Bronchial epithelial cell (primary cell): Measurements from ENCODE around the gene GPR32. TPM values are rescaled to one million over a fixed set of nuclear protein-coding genes. Genes with fewer than 3 reads are reported as not detected.
"Not testable (repeated sequence)": the region's sequence is repeated elsewhere in the genome, so short reads cannot be mapped to it uniquely, and the experiment has no call there.

ENCODE experiments used
- DNase-seq: peaks from one replicate; pipeline ENCODE4 v3.0.0-alpha.2; 2010; ENCODE audit warnings: low read depth
- FAIRE-seq: peaks from 2 replicates; lab custom pipeline; 2011; peaks lifted over from hg19 to GRCh38; lab: Jason Lieb, UNC
- H3K27me3 ChIP-seq: 2 replicates; pipeline ENCODE4 v1.5.1; 2011; ENCODE audit warnings: low read length; ENCODE audit not compliant: control insufficient read depth, insufficient read depth
- H3K36me3 ChIP-seq: 2 replicates; pipeline ENCODE4 v1.5.1; 2011; ENCODE audit warnings: low read length; ENCODE audit not compliant: control insufficient read depth, insufficient read depth
- H3K4me3 ChIP-seq: 2 replicates; pipeline ENCODE4 v1.5.1; 2011; ENCODE audit warnings: mild to moderate bottlenecking, low read depth, low read length, control low read depth
- CTCF ChIP-seq: IDR thresholded peaks from 2 replicates; pipeline ENCODE4 v1.5.1; 2011; ENCODE audit warnings: mild to moderate bottlenecking, moderate library complexity, low read length, control low read depth, inconsistent platforms; ENCODE audit not compliant: insufficient read depth, severe bottlenecking
- total RNA-seq: library from RNA; depleted of rRNA; stranded (reverse); fragments of >200 nt; gene quantifications from 2 replicates; pipeline ENCODE4 v1.2.1, GENCODE V29; 2014

The GPR32 gene
- total RNA-seq, 1 donor from 2014 or later, result not detected

DNA sequence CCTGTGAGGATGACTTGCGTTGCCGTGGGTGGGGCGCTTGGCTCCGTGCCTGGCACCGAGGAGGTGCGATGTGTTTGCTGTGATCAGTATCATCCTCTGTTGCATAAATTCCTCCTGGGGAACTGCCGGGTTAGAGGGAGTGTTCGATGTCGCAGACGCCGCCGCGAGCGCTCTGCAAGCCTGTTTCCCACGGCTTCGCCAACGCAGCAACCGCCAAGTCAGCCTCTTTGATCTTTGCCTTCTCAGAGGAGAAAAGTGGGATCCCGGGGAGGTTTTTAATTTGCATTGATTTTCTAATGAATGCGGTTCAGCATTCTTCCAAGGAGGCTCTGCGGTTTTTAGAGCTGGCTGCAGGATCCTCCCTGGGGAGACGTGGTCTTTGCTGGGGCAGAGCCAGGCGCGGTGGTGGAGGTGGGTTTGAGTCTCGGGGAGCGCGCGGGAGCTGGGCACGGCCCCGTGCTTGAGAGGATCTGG lies 7.6 kb downstream of the GPR32 start:
- FAIRE-seq (no peak), DNase-seq (no peak)
- Histone ChIP-seq H3K4me3 (no peak overlapping the region), H3K27me3 (no peaks in the 10 kb centered on the region), H3K36me3 (no peaks in the 10 kb centered on the region)
- TF ChIP-seq CTCF, result no peak

DNA sequence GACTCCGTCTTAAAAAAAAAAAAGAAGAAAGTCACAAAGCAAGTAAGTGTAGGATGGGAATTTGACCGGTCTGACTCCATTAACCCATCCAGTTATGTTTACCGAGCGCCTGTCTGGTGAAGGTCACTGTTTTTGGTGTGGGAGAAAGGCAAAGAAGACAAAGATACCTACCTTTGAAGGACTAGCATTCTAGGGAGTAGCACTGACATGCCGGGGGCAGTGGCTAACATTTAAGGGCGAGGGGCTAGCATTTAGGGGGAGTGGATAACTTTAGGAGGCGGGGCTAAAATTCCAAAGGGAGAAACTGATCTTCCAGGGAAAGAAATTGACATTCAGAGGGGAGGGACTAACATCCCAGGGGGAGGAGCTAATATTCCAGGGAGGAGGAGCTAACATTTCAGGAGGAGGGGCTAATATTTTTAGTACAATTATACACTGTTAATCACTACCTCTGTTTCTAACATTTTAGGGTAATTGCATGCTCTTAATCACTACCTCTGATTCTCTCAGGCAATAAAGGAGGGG lies 8.7 kb downstream of the GPR32 start:
- no peaks in the 10 kb centered on the region for H3K36me3 ChIP-seq
- DNase-seq, result no peak
- no peaks in the 10 kb centered on the region for H3K27me3 ChIP-seq
- FAIRE-seq, result no peak
- H3K4me3 ChIP-seq, result no peak overlapping the region
- TF ChIP-seq CTCF, result no peak

DNA sequence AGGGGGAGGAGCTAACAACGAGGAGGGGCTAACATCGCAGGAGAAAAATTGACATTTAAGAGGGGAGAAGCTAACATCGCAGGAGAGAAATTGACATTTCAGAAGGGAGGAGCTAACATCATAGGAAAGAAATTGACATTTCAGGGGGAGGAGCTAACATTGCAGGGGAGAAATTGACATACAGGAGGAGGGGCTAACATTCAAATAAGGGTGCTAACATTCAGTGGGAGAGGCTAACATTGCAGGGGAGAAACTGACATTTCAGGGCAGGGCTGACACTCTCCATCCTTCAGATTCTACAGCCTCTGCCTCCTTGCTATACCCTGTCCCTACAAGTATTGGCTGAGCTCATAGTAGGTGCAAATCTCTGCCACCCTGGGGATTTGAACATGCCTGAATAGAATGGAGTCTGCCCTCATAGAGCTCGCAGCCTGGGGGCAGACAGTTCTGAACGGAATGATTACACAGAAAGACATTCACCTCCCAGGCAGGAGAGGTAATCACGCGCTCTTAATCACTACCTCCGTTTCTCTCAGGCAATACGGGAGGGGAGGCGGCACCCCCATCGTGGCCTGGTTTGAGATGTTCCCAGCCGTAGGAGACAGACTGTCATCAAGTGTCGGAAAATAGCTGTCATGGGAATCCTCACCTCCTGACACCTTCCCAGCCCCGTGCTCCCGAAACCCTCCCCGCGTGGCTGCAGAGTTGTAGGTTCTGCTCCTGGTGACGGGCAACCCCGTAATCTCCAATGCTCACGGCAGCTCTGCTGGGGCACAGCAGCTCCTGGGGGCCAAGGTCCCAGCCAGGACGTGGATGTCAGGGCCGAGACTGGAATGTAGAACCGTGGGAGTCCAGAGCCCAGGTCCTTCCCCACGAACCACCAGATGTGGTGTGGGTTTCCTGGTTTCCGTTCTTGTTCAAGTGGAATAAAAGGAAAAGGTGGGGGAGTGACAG lies 9.5 kb downstream of the GPR32 start:
- Histone ChIP-seq H3K4me3 (no peak overlapping the region), H3K27me3 (no peaks in the 10 kb centered on the region), H3K36me3 (no peaks in the 10 kb centered on the region)
- TF ChIP-seq CTCF, result no peak
- no peak for FAIRE-seq
- no peak for DNase-seq

DNA sequence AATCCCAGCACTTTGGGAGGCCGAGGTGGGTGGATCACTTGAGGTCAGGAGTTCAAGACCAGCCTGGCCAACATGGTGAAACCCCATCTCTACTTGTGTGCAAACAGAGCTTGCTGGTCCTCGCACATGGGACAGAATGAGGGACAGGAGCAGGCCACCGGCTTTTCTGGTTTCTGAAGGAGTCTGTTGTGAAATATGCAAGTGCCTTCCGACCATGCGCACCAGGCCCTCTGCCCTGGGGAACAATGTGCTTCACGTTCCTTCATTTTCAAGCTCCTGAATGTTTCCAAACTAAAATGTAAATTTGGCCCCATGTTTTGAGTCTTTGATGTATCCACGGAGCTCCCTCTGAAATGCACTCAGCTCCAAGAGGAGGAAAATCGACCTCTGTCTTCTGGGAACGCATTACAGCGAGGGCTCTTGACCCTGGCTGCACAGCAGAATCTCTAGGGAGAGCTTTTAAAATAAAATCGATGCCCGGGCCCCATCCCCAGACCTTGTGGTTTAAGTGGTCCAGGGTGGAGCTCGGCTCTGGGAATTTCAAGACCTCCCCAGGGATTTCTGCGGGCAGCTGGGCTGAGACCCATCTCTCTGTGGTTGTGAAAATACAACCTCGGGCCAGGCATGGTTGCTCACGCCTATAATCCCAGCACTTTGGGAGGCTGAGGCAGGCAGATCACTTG lies 10.6 kb downstream of the GPR32 start:
- H3K27me3 ChIP-seq, result no peaks in the 10 kb centered on the region
- TF ChIP-seq CTCF, result no peak
- no peak for DNase-seq
- H3K4me3 ChIP-seq, result no peak overlapping the region
- H3K36me3 ChIP-seq, result no peaks in the 10 kb centered on the region
- no peak for FAIRE-seq

DNA sequence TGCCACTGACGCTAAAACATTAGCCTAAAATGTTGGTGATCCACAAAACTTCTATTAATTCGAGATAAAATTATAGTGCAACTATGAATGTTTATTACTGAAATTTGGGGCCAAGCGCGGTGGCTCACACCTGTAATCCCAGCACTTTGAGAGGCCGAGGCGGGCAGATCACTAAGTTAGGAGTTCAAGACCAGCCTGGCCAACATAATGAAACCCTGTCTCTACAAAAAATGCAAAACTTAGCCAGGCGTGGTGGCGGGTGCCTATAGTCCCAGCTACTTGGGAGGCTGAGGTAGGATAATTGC lies 13.5 kb downstream of the GPR32 start:
- not testable (repeated sequence) for H3K27me3 ChIP-seq, H3K4me3 ChIP-seq, DNase-seq, H3K36me3 ChIP-seq, FAIRE-seq

- H3K27me3 ChIP-seq, result no peaks in the 10 kb centered on the region
- FAIRE-seq, result no peak
- H3K4me3 ChIP-seq, result no peak overlapping the region
- DNase-seq, result no peak
- TF ChIP-seq CTCF, result no peak
- no peaks in the 10 kb centered on the region for H3K36me3 ChIP-seq
These were observed 14.4 kb downstream of the GPR32 start for GRCh38 chr19:50784710-50785109.
